ENCODE data around the gene CNPY3. TPM values are rescaled to one million over a fixed set of nuclear protein-coding genes. Genes with fewer than 3 reads are reported as not detected.

Gene CNPY3
- polyA plus RNA-seq, 1 donor (not counting 4 experiments of a cell fraction or from before 2014, with no cell fraction given), result 19.7 TPM

GRCh38 chr6:42984924-42985475 is 55.7 kb downstream of the CNPY3 start:
- no peak for DNase-seq (ENCODE audit: low read depth, low spot score)
- no peaks in the 10 kb centered on the region for H3K9me3 ChIP-seq (ENCODE audit: control insufficient read depth, low read depth, low read length)
- H3K79me2 ChIP-seq (ENCODE audit: control insufficient read depth, insufficient read depth, low read length), result peaks cover 28% of the 10 kb centered on the region
- H3K27ac ChIP-seq (ENCODE audit: control insufficient read depth, insufficient read depth, low read length), result peak overlapping the region; percentile 57
- no peaks in the 10 kb centered on the region for H3K27me3 ChIP-seq (ENCODE audit: control insufficient read depth, extremely low read depth, insufficient read depth, low read length)
- peak overlapping the region; percentile 97 for H3K4me2 ChIP-seq (ENCODE audit: control insufficient read depth, extremely low read depth, insufficient read depth, low read depth, low read length)
- peaks cover 5% of the 10 kb centered on the region for H3K9me1 ChIP-seq (ENCODE audit: control insufficient read depth, extremely low read depth, insufficient read depth, low read length)
- peak overlapping the region; percentile 85 for H3K9ac ChIP-seq (ENCODE audit: control insufficient read depth, extremely low read depth, insufficient read depth, low read length)
- H3K36me3 ChIP-seq (ENCODE audit: control insufficient read depth in 2 of 2, extremely low read depth in 1 of 2, insufficient read depth in 2 of 2, low read length in 2 of 2), result peaks cover 10 to 15% of the 10 kb centered on the region in 2 experiments
- H2AFZ ChIP-seq (ENCODE audit: control insufficient read depth, low read length), result peak overlapping the region; percentile 70
- no peak for FAIRE-seq
- peak overlapping the region; percentile 77 to 86 (median 83) for H3K4me3 ChIP-seq (ENCODE audit: control insufficient read depth in 2 of 3, extremely low read depth in 1 of 3, insufficient read depth in 2 of 3, low read depth in 1 of 3, low read length in 3 of 3)
- H4K20me1 ChIP-seq (ENCODE audit: control insufficient read depth, extremely low read depth, insufficient read depth, low read length), result no peaks in the 10 kb centered on the region
- H3K4me1 ChIP-seq (ENCODE audit: control insufficient read depth, extremely low read depth, insufficient read depth, low read length), result peaks cover 22% of the 10 kb centered on the region
- TF ChIP-seq EZH2 (IDR thresholded peaks at IDR 0.05; ENCODE audit: low read length) (no peak), CTCF (optimal IDR thresholded peaks at IDR 0.05 in 1 of 3, IDR thresholded peaks at IDR 0.05 in 1 of 3, conservative IDR thresholded peaks at IDR 0.05 in 1 of 3; ENCODE audit: extremely low read depth in 1 of 3, insufficient read depth in 2 of 3, low read length in 3 of 3) (no peak)
- dilution Hi-C loops (cut with MboI; ENCODE audit: extremely low pct_ligation_motif_present, low sequenced_read_pairs), result no loop called here

GRCh38 chr6:42987533-42988451 is 58.5 kb downstream of the CNPY3 start:
- Histone ChIP-seq H3K27me3 (ENCODE audit: control insufficient read depth, extremely low read depth, insufficient read depth, low read length) (no peaks in the 10 kb centered on the region), H3K27ac (ENCODE audit: control insufficient read depth, insufficient read depth, low read length) (no peak overlapping the region), H4K20me1 (ENCODE audit: control insufficient read depth, extremely low read depth, insufficient read depth, low read length) (no peaks in the 10 kb centered on the region), H3K4me2 (ENCODE audit: control insufficient read depth, extremely low read depth, insufficient read depth, low read depth, low read length) (no peak overlapping the region), H3K4me1 (ENCODE audit: control insufficient read depth, extremely low read depth, insufficient read depth, low read length) (peaks cover 21% of the 10 kb centered on the region), H3K9ac (ENCODE audit: control insufficient read depth, extremely low read depth, insufficient read depth, low read length) (no peak overlapping the region), H3K4me3 (ENCODE audit: control insufficient read depth in 2 of 3, extremely low read depth in 1 of 3, insufficient read depth in 2 of 3, low read depth in 1 of 3, low read length in 3 of 3) (no peak overlapping the region), H3K79me2 (ENCODE audit: control insufficient read depth, insufficient read depth, low read length) (peaks cover 28% of the 10 kb centered on the region), H3K9me3 (ENCODE audit: control insufficient read depth, low read depth, low read length) (no peaks in the 10 kb centered on the region), H3K36me3 (ENCODE audit: control insufficient read depth in 2 of 2, extremely low read depth in 1 of 2, insufficient read depth in 2 of 2, low read length in 2 of 2) (peaks cover 19 to 20% of the 10 kb centered on the region in 2 experiments), H2AFZ (ENCODE audit: control insufficient read depth, low read length) (no peak overlapping the region), H3K9me1 (ENCODE audit: control insufficient read depth, extremely low read depth, insufficient read depth, low read length) (peaks cover 5% of the 10 kb centered on the region)
- FAIRE-seq (no peak), DNase-seq (ENCODE audit: low read depth, low spot score) (no peak)
- dilution Hi-C loops (cut with MboI; ENCODE audit: extremely low pct_ligation_motif_present, low sequenced_read_pairs), result no loop called here
- no peak for TF ChIP-seq CTCF (optimal IDR thresholded peaks at IDR 0.05 in 1 of 3, IDR thresholded peaks at IDR 0.05 in 1 of 3, conservative IDR thresholded peaks at IDR 0.05 in 1 of 3; ENCODE audit: extremely low read depth in 1 of 3, insufficient read depth in 2 of 3, low read length in 3 of 3)
- TF ChIP-seq EZH2 (IDR thresholded peaks at IDR 0.05; ENCODE audit: low read length), result no peak

All from keratinocyte (primary cell).